Stimulated activated CD4-positive, alpha-beta T cell treated with anti-CD3 and anti-CD28 coated beads, Interleukin-1b, Interleukin-23, amount 100 ng/mL, for 24 hours (primary cell): ENCODE data around the gene IPO4.

Experiments used
- DNase-seq, 4 experiments: peaks; one replicate each; pipeline ENCODE4 v3.0.0-alpha.2; 2020; ENCODE audit warnings: low read depth in 4 of 4, low spot score in 1 of 4

IPO4 gene

DNA sequence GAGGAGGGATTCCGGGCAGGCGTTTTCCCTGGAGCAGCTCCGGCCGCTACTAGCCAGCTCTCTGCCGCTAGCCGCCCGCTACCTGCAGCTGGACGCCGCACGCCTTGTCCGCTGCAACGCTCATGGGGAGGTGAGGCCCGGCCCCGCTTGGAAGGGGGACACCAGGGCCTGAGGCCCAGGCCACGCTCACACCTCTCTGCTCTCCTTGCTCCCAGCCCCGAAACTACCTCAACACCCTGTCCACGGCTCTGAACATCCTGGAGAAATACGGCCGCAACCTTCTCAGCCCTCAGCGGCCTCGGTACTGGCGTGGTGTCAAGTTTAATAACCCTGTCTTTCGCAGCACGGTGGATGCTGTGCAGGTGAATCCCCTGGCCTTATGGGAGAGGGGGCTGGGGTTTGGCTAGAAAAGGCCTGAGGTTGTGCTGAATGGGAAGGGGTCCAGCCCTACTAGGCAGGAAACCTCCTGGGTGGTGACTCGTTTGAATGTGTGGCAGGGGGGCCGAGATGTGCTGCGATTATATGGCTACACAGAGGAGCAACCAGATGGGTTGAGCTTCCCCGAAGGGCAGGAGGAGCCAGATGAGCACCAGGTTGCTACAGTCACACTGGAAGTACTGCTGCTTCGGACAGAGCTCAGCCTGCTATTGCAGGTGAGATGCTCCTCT, 40.7 kb downstream of the IPO4 start:
- DNase-seq, result no peak

DNA sequence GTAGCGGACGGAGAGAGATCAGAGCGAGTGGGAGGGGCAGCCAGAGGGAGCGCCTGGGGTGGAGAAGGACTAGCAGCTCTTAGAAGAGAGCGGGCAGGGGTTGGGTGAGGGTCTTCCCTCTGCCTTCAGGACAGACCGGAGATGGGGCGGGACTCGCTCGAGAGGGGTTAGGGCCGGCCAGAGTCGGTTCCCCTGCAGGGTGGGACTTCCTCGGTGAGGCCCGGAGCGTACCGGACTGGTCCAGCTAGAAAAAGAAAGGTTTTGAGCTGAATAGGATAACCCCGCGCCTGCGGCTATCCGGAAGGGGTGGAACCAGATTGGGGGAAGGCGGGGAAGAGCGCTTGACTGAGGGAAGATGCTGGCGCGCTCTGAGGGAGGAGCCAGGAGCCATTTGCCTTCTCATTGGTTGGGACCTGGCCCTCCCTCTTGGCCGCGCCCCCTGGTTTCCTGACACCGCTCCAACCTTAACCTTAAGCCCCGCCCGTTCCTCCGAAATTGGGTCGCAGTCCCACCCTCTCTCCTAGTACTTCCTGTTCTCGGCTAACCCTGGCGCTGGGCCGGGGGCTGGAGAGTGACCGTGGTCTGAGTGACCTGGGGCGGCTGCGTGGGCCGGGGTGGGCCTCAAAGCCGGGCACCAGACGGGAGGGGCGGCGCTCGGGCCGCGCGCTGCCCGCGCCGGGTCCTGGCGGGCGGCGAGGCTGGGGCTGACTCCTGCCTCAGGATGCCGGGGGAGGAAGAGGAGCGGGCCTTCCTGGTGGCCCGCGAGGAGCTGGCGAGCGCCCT, 41.4 kb downstream of the IPO4 start, which contains the start of gene RNF31:
TSS of gene RNF31 (plus strand) at position 521 of the 783 bp plus-strand sequence. CDS start at position 722, 201 bp downstream.
- DNase-seq, result peak; percentile 92 to 98 (median 95)

DNA sequence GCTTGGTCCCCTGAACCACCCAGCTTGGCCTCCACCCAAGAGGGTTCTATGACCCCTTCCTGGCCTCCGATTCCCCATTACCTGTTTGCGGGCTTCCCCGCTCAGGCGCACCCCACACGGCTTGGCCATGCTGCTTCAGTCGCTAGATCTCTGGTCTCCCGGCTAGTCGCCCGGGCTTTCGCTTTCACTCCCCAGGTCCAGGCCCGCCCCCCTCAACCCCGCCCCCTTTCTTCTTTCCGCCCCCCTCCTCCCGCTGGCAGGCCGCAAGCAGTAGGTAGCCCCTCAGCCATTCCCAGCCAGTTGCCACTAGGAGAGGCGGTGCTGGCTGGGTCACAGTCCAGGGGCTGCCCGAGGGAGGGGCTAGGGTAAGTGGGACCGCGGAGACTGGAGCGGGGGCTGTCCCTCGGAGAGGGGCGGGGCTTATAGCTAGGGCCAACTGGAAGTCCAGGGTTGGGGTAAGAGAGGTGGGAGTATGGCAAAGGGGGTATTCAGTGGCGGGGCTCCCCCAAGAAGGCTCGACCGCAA, 42.1 kb downstream of the IPO4 start, which contains the start of gene PSME2:
TSS of gene PSME2 (minus strand) at position 158 of the 525 bp plus-strand sequence. CDS start at position 129, 29 bp downstream.
- peak; percentile 62 to 93 (median 78) for DNase-seq

DNA sequence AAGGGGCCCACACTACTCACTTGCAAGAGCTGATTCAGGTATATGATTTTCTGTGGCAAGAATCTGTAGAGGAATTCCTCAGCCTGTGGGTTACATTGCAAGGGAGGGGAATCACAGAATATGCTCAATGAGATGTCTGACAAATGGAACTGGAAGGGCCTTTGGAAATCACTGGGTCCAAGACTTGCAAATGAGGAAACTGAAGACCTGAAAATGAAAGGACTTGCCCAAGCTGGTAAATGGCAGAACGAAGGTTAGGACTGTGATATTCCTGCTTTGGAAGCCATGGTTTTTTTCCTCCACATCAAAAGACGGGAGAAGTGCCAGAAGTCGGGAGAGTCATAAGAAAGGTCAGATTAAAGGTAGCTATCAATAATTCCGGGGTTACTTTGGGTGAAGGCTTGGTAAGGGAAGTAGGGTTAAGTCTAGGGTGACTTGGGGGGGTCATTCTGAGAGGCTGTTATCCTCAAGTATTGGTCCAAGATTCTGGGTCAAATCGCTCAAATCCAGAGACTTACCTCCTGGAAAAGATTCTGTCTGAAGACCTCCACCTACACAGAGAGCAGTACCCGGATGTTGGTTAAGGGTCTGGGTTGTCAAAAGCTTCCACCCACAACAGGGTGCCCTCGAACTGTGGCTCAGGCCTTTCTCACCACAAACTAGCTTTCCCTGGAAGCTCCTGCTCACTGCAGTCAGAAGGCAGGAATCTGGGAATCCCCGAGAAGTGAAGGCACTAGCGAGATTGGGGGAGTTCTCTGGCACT, 42.7 kb downstream of the IPO4 start:
- DNase-seq, result no peak

DNA sequence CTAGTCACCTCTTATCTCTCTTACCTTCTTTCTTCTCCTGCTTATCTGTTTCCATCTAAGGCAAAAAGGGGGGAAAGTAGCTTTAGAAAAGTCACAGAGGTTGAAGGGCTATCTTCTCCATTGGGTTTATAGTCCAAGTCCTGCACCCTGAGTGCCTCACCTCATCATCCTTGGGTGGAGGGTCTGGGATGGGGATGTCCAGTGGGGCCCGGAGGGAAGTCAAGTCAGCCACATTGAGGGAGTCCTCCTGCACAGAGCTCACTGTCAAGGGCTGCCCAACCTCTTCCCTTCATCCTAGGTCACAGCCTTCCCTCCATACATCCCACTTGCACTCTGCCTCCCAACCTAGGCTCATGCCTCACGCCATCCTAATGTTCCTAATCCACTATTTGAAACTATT, 43.4 kb downstream of the IPO4 start:
- DNase-seq, result no peak

DNA sequence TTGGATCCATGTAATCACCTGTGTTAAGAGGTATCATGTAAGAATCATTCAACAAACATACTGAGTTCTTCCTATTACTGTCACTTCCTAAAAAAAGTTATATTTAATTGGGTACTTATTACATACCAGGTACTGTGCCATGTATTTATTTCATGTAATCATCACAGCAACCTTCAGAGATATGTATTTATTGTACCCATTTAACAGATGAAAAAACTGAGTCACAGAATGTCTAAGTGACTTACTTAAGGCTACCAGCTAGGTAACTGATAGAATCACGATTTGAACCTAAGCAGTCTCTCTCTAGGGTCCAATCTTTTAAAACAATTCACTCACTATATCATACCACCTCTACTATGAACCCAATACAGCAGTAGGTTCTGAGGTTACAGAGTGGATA, 44.2 kb downstream of the IPO4 start:
- DNase-seq, result no peak

DNA sequence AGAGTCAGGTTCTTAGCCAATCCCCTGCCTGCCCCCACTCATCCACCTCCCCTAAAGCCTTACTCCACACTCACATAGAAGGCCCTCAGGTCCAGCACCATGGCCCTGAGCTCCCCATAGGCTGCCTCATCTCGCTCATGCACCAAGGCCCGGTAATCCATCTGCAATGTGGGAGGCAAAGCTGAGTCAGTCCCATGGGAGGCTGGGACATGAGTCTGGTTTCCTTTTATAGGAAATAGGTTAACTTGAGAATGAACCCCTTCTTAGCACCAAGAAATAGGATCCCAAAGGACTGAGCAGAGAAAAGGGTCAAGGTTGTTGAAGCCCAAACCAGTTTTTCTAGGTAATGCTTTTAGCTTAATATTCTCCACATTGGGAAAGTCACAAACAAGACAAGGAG, 45.1 kb downstream of the IPO4 start:
- DNase-seq, result no peak

DNA sequence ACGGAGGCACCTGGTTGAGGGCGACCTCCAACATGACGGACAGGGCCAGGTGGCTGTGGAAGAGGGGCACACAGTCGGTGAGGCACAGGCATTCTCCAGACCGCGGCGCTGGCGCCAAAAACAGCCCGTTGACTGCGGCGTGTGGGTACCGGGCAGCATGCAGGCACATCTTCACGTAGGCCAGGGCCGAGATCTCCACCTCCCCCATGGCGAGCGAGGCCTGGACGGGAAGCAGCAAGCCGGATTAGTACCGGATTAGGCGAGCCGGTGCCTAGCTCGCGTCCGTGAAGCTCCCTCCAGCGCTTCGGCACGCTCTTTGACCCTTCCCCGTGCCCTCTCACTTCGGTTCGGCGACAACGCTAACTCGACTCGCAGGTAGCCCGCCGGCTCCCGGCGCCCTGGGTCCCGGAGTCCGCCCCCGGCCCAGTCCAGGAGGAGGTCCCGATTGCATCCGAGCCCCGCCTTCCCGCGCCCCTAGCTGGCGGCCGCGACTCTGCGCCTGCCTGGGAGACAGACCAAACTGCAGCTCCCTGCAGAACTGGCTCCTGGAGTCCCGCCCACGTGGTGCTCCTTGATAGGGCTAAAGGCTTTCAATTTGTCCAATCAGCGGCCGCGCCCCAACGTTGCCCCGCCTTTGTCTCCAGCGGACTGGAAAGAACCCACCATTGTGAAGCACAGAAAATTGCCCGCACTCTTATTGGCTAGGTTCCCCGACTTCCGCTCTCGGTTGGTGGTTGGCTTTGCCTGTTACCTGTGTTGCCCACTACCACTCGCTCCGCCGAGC, 47.3 kb downstream of the IPO4 start, which contains the start of gene EMC9:
TSS of gene EMC9 (minus strand) at position 495 of the 784 bp plus-strand sequence. CDS start at position 208, 287 bp downstream.
- DNase-seq, result peak; percentile 97 to 100 (median 98)

DNA sequence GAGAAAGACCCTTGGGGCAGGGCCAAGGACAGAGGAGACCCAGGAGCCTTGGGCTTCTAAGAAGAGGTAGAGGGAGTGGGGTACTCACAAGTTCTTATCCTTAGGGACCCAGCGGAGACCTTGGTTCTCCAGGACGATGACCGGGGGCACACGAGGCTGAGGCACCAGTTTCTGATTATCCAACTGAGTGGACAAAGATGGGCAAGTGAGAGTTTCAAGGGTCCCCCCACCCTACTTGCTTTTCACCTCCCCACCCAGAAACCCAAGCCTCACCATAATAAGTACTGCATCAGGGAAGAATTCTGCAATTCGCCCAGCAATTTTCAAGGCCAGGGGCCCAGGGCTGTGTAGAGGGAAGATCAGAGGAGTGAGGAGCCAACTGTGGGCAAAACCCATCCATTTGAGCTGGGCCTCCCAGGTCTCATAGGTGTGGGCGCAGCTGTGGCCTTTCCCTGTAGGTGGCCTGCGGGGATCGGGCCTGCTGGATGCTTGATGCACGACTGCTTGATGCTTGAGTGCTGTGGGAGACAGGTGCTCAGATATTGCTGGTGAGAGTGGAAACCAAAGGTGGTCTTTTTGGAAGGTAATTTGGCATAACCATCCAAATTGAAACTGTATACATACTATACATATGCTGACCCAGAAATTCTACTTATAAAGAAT, 49.2 kb downstream of the IPO4 start:
- DNase-seq, result no peak

DNA sequence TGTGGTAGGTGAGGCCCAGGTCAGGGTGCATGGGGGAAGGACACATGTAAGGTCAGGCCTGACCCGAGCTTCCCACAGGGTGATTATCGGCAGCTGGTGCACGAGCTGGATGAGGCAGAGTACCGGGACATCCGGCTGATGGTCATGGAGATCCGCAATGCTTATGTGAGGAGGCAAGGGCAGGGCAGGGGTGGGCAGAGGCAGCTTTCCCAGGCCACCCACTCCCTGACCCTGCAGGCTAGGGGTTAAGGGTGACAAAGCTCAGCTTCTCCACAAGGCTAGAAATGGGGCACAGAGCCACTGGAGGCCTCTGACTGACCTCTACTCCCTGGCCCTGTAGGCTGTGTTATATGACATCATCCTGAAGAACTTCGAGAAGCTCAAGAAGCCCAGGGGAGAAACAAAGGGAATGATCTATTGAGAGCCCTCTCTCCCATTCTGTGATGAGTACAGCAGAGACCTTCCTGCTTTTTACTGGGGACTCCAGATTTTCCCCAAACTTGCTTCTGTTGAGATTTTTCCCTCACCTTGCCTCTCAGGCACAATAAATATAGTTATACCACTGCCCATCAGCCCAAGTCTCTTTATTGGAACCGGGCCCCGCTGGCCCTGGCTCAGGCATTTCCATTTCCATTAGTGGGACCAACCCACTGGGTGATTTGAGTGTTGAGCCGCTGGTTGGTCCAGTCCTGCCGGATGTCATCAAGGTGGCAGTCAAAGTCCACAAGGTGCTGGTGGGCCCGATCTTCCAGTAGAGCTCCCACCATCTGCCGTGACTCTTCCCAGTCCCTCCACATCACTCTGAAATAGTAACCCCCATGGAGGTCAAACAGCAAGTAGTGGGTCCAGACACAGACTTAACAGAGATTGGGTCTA, 50.0 kb downstream of the IPO4 start:
- no peak for DNase-seq

DNA sequence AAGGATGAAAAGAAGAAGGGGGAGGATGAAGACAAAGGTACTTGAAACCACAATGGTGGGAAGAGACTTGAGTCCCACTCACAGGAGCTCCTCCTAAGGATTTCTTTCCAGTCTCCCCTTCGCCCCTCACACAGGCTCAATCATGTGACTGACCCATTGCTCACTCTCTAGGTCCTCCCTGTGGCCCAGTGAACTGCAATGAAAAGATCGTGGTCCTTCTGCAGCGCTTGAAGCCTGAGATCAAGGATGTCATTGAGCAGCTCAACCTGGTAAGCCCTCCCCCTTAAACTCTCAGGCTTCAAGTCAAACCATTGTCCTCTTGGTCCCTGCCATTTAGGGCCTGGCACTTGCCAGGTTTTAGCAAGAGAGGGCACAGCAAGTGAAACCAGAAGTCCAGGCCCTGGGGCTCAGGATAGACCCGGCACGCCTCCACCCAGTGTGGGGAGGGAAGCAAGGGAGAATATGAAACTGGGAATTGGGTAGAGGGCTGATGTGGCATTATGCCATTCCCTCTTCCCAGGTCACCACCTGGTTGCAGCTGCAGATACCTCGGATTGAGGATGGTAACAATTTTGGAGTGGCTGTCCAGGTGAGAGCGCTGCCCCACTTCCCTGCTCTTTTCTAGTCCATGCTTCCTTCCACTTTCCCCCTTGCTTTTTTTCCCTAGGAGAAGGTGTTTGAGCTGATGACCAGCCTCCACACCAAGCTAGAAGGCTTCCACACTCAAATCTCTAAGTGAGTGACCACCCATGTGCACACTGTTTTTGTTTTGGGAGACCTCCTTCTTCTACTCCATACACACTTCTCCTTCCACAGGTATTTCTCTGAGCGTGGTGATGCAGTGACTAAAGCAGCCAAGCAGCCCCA, 50.9 kb downstream of the IPO4 start:
- DNase-seq, result no peak

DNA sequence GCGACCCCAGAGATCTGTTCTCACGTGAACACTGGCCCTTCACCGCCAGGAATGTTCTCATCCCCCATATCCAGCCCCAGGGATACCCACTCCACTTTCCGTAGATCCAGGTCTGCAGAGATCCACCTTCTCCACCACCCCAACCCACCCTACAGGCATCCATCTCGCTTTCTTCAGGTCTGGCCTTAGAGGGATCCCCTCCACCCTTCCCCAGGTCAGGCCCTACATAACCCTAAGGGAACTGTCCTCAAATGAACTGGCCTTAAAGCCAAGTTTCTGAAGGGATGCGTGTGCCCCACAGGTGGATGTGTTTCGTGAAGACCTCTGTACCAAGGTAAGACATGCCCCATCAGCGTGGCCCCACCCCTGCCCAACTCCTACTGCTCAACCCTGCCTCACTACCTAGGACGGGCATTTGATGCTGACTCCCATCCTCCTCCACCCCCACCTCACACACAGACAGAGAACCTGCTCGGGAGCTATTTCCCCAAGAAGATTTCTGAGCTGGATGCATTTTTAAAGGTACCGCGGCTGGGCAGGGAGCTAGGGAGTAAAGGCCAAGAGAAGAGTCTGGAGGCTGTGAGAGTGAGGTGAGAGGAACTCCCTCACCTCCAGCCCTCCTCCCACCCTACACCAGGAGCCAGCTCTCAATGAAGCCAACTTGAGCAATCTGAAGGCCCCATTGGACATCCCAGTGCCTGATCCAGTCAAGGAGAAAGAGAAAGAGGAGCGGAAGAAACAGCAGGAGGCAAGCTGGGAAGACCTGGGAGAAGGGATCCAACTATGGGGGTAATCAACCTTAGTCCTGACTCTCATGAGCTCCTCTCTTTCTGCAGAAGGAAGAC, 51.7 kb downstream of the IPO4 start:
- DNase-seq, result no peak

DNA sequence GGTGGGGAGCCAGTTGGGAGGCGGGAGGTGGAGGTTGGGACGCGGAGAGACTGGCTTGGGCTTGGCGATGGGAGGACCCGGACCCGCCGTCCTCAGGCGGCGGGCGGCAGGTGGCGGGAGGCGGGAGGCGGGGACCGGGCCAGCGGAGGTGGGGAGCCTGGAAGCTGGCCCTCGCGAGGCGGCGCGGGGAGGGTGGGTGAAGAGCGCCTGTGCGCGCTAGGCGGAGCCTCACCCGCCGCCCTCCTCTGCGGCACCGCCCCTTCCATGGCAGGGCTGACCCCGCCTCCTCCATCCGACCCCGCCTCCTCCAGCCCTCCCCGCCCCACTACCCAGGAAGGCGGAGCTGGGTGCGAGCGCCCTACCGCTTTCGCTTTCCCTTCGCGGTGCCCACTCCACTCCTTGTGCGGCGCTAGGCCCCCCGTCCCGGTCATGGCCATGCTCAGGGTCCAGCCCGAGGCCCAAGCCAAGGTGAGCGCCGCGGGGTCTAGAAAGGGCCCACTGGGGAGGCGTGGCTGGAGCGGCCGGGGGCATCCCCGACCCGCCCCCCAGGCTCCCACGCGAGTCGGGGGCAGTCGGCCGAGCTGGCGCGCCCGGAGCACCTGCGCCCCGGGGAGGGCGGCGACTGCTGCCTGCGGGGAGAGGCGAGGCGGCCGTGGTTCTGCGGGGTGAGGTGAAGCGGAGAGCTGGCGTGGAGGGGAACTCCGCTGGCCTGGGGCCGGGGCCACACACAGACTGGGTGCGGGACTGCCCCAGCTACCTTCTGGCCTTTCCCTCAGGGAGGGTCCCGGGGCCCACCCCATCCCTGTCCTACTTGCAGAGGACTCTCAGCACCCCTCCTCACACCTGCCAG, 52.6 kb downstream of the IPO4 start, which contains the start of gene PSME1:
TSS of gene PSME1 (plus strand) at position 361 of the 850 bp plus-strand sequence. CDS start at position 430, 69 bp downstream.
- peak; percentile 76 to 94 (median 91) for DNase-seq

DNA sequence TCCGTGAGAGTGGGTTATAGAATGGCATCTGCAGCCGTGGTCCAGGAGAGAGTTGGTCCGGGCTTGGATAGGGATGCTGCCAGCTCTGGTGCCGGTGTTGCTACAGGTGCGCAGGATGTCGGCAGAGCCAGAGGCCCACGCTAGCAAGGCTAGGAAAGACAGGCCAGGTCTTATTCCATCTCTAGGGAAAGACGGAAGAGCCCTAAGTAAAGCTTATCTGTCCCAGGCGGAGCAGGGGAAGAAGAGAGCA, 53.1 kb downstream of the IPO4 start:
- no peak for DNase-seq

DNA sequence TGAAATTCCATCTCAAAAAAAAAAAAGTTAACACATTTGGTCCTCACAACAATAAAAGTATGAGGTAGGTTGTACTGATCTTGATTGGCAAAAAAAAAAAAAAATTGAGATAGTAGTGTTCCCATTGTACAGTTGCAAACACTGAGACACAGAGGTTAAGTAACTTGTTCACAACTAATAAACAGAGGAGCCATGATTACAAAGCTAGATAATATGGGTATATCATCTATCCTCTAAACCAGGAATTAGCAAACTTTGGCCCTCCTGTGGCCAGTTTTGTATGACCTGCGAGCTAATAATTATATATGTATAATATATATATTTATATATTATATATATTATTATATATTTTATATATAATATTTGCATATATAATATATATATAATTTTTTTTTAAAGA, 54.9 kb downstream of the IPO4 start:
- no peak for DNase-seq

DNA sequence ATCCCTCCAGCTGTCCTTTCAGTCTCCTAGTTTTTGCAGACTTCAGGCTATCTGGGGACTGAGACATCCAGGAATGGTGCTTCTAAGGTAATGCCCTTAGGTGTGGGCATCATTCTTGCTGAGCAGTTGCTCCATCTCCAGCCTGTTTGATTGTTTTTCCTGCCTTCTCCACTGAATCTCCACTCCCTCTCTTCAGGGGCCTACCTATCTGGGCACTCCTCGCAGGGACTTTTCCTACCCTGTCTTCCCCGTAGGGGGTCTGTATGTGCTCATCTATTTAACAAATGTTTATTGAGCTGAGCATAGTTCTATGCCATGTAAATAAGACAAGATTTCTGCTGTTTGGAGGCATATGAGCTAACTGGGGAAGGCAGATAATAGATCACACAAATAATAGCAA, 55.6 kb downstream of the IPO4 start:
- DNase-seq, result no peak
